Measurements from ENCODE around the gene NTN1.
"Not testable (repeated sequence)": the region's sequence is repeated elsewhere in the genome, so short reads cannot be mapped to it uniquely, and the experiment has no call there.

NTN1 gene

DNA sequence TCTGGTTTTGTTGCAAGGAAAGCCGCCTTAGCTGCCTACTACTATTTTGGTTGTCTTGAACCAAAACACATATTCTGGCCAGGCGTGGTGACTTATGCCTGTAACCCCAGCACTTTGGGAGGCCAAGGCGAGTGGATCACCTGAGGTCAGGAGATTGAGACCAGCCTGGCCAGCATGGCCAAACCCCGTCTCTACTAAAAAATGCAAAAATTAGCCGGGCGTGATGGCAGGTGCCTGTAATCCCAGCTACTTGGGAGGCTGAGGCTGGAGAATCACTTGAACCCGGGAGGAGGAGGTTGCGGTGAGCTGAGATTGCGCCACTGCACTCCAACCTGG, 236.3 kb downstream of the NTN1 start:
- not testable (repeated sequence) for H3K4me3 ChIP-seq (ENCODE audit: low read length); H3K27me3 ChIP-seq (ENCODE audit: insufficient read depth, low read length); H3K4me1 ChIP-seq (ENCODE audit: insufficient read depth, low read length); H3K36me3 ChIP-seq (ENCODE audit: insufficient read depth, low read length); H3K9me3 ChIP-seq (ENCODE audit: low read length); H2AFZ ChIP-seq (ENCODE audit: low read depth, low read length)

DNA sequence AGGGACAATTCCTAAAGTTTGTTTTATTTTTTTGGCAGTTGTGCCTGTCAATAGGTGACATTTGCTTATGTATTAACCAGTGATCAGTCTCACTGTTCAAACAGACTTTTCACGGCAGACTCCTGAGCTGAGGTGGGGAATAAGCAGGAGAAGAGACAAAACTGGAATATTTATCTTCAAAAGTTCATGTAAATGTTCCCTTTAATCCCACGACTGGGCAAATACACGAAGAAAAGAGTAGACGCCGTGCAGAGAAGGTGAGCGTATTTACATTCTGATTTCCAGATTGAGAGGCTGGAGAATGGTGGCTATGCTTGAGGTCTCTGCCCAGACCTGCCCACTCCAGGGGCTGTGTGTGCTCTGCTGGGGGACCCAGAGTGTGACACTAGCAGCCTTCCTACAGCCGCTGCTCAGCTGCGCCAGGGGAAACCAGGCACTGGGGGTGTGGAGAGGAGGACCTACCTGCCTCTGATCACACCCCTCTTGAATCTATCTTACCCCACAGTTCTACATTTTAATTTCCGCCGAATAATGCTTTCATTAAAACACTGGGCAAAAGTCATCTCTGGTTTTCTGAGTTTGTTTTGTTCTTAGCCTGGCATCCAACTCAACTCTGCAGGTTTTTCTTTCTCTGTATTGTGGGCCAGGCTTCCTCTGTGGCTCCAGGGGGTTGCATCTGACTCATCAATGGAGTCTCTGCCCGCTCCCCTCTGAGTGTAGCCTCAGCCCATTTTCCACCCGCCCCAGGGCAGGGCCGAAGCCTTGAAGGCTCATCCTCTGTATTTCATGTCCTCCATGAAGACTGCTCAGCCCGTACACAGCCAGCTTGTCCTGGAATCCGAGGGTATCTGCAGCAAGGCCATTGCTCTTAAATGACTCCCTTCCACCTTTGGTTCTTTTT, 237.1 kb downstream of the NTN1 start:
- Histone ChIP-seq H3K27me3 (ENCODE audit: insufficient read depth, low read length) (no peaks in the 10 kb centered on the region), H3K4me3 (ENCODE audit: low read length) (no peak overlapping the region), H3K36me3 (ENCODE audit: insufficient read depth, low read length) (no peaks in the 10 kb centered on the region), H3K9me3 (ENCODE audit: low read length) (no peaks in the 10 kb centered on the region), H2AFZ (ENCODE audit: low read depth, low read length) (no peak overlapping the region), H3K4me1 (ENCODE audit: insufficient read depth, low read length) (peaks cover 10% of the 10 kb centered on the region)

DNA sequence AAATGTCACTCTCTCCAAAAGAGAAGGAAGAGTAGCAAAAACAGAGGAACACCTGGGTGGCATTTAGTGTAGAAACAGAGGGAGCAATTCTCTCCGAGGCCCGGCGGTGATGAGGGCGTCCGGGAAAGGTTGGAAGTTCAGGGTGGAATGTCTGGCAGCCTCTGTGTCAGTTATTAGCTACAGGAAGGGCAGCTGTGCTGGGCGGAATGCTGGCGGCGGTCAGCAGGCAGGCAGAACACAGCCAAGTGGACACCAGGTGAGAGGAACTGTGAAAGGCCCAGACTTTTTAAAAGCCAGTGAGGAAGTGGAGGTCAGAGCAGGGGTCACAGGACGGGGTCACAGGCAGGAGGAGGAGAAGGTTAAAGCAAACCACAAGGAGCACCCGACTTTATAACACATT, 238.1 kb downstream of the NTN1 start:
- H3K9me3 ChIP-seq (ENCODE audit: low read length): no peaks in the 10 kb centered on the region
- H3K27me3 ChIP-seq (ENCODE audit: insufficient read depth, low read length): no peaks in the 10 kb centered on the region
- H2AFZ ChIP-seq (ENCODE audit: low read depth, low read length): no peak overlapping the region
- H3K4me3 ChIP-seq (ENCODE audit: low read length): no peak overlapping the region
- no peaks in the 10 kb centered on the region for H3K36me3 ChIP-seq (ENCODE audit: insufficient read depth, low read length)
- peaks cover 10% of the 10 kb centered on the region for H3K4me1 ChIP-seq (ENCODE audit: insufficient read depth, low read length)

DNA sequence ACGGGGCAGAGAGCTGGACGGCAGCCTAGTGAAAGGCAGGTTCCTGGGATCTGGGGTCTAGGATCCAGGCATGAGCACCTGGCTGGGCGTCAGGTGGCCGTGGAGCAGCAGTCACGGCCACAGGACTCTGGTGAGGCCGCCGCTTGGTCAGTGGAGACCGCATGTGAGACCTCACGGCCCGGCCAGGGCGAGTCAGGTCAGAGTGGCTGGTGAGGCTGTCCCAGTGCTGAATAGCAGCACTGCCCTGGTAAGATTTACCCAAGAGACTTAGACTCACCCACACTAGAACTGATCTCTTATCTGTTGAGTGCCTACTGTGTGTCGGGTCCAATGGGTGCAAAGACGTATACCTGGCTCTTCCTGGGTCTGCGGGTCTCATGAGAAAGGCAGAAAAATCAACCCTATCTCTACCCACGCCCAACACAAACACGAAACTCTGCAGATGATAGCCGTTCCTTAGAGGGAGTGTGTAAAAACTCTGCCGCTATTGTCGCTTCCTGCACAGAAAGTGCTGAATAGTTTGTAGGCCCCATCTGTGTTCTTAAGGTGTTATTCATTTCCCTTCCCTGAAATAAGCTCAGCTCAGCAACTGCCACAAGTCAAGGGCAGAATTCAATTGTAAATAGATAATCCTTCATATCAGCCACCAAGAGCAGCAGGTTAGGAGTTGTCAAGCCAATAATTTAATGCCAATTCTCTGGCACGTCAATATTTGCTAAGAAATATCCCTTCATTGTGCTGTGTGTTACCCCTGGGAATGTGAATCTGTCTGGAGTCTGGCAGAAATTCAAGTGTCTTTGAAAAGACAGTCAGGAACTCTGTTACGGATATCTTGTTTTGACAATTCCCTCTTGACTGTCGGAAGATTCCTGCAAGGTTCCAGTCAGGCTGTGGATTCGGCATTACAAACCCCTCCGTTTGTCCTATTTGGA, 240.0 kb downstream of the NTN1 start:
- Histone ChIP-seq H3K27me3 (ENCODE audit: insufficient read depth, low read length) (no peaks in the 10 kb centered on the region), H3K4me1 (ENCODE audit: insufficient read depth, low read length) (peaks cover 10% of the 10 kb centered on the region), H3K9me3 (ENCODE audit: low read length) (no peaks in the 10 kb centered on the region), H2AFZ (ENCODE audit: low read depth, low read length) (no peak overlapping the region), H3K4me3 (ENCODE audit: low read length) (no peak overlapping the region), H3K36me3 (ENCODE audit: insufficient read depth, low read length) (no peaks in the 10 kb centered on the region)

DNA sequence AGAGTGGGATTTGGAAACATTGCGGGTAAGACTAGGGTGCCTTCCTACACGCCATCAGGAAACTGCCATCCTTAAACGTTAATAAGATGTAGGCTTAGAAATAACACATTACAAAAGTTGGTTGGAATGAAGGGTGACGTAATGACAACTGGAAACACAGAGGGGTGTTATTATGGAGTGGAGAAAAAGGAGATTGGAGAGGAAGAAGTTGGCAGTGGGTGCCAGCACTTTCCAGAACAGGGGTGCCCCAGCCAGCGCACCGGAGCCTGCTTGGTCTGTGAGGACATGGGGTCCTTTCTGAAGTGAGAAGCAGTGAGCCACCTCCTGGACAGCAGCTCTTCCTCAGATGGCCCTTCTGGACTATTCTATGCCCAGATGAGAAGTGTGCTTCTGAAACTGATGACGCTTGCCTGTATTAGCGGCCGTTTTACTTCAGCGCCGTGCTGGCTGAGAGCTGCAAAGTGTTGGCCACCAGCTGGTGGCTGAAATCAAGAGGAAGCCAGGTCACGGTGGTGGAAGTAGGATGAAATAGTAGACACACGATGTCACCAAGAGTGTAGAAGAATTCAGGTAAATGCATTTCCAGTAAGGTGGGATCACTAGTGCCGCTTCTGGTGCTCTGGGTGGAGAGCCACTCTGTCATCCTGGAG, 244.8 kb downstream of the NTN1 start:
- Histone ChIP-seq H3K27me3 (ENCODE audit: insufficient read depth, low read length) (no peaks in the 10 kb centered on the region), H2AFZ (ENCODE audit: low read depth, low read length) (no peak overlapping the region), H3K4me1 (ENCODE audit: insufficient read depth, low read length) (no peaks in the 10 kb centered on the region), H3K9me3 (ENCODE audit: low read length) (no peaks in the 10 kb centered on the region), H3K4me3 (ENCODE audit: low read length) (no peak overlapping the region), H3K36me3 (ENCODE audit: insufficient read depth, low read length) (no peaks in the 10 kb centered on the region)

DNA sequence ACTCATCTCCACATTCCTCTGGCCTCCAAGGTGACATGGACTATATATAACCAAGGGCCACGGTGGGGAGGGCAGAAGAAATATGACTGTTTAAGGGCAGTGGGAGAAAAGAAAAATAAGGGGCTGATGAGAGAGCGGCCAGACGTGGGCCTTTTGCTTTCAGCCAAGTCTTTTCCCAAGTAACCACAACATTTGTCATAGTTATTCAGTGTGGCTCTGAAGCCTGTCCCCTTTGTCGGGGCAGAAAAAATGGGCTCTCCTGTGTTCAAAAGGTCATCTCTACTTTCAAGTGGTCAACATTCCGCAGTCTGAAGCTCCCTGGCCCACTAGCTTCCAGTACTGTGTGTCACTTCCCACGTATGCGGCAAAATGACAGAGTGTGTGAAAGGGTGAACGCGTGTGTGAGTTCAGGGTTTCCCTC, 245.4 kb downstream of the NTN1 start:
- H3K36me3 ChIP-seq (ENCODE audit: insufficient read depth, low read length): no peaks in the 10 kb centered on the region
- no peaks in the 10 kb centered on the region for H3K27me3 ChIP-seq (ENCODE audit: insufficient read depth, low read length)
- no peaks in the 10 kb centered on the region for H3K9me3 ChIP-seq (ENCODE audit: low read length)
- H2AFZ ChIP-seq (ENCODE audit: low read depth, low read length): no peak overlapping the region
- no peaks in the 10 kb centered on the region for H3K4me1 ChIP-seq (ENCODE audit: insufficient read depth, low read length)
- H3K4me3 ChIP-seq (ENCODE audit: low read length): no peak overlapping the region

DNA sequence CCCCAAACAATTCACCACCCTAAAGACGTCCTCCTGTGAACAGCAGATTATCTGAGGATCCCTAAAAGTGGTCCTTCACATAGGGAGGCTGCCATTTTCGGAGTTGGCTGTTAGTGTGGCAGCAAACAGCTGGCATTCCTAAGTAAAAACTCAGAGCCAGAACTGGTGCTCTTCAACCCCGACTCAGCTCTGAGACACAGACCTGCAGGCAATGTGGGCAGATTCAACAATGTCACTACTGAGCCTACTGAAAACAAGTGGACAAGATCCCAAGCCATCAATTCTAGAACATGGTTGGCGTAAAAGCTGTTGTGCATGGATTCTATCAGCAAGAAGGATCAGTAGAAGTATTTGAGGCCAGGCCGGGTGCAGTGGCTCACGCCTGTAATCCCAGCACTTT, 247.2 kb downstream of the NTN1 start:
- Histone ChIP-seq H3K4me1 (ENCODE audit: insufficient read depth, low read length) (no peaks in the 10 kb centered on the region), H3K9me3 (ENCODE audit: low read length) (no peaks in the 10 kb centered on the region), H2AFZ (ENCODE audit: low read depth, low read length) (no peak overlapping the region), H3K36me3 (ENCODE audit: insufficient read depth, low read length) (no peaks in the 10 kb centered on the region), H3K27me3 (ENCODE audit: insufficient read depth, low read length) (no peaks in the 10 kb centered on the region), H3K4me3 (ENCODE audit: low read length) (no peak overlapping the region)

DNA sequence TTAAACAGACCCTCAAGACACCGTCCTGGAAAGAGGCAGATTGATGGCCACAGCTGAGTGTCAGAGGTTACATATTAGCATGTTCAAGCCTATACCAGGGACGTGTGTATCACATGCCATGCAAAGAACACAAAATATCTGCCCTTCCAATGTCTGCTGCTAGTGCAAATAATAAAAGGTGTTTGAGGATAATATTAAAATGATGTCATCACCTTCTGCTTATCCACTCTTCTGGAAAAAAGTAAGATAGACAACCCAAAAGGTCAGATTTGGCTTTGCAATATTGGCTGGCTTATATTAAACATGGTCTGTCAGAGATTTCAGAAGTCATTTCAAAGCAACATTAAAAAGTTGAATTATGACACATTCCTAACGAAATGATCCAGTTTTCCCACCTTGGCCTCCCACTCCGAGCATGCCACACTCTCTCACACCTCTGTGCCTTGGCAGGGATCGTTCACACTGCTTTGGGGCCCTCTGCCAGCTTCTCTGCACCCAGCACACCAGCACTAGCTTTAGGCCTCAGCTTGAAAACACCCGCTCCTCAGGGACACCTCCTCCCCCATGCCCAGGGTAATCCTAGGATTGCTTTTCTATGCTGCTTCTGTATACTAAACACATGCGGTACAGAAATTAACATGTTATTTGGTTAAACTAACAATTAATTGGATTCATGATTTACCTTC, 248.2 kb downstream of the NTN1 start:
- Histone ChIP-seq H3K27me3 (ENCODE audit: insufficient read depth, low read length) (no peaks in the 10 kb centered on the region), H2AFZ (ENCODE audit: low read depth, low read length) (no peak overlapping the region)

DNA sequence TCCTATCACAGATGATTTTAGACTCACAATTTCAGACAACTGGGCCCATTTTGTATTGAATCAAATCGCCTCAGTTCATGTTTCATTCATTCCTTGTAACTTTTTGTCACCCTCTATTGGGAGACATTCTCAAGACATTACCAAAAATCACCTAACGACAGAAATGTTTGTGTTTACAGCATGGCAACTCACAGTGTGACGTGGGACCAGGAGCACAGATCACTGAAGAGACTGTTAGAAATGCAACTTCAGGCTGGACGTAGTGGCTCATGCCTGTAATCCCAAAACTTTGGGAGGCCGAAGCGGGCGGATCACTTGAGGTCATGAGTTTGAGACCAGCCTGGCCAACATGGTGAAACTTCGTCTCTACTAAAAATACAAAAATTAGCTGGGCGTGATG, 249.6 kb downstream of the NTN1 start:
- Histone ChIP-seq H3K36me3 (ENCODE audit: insufficient read depth, low read length) (no peaks in the 10 kb centered on the region), H3K27me3 (ENCODE audit: insufficient read depth, low read length) (no peaks in the 10 kb centered on the region), H3K9me3 (ENCODE audit: low read length) (no peaks in the 10 kb centered on the region), H3K4me3 (ENCODE audit: low read length) (no peak overlapping the region), H2AFZ (ENCODE audit: low read depth, low read length) (no peak overlapping the region), H3K4me1 (ENCODE audit: insufficient read depth, low read length) (no peaks in the 10 kb centered on the region)

More for the DNA sequence above, 248.2 kb downstream of the NTN1 start:
- no peak overlapping the region for H3K4me3 ChIP-seq (ENCODE audit: low read length)
- no peaks in the 10 kb centered on the region for H3K9me3 ChIP-seq (ENCODE audit: low read length)
- H3K4me1 ChIP-seq (ENCODE audit: insufficient read depth, low read length): no peaks in the 10 kb centered on the region
- H3K36me3 ChIP-seq (ENCODE audit: insufficient read depth, low read length): no peaks in the 10 kb centered on the region

DNA sequence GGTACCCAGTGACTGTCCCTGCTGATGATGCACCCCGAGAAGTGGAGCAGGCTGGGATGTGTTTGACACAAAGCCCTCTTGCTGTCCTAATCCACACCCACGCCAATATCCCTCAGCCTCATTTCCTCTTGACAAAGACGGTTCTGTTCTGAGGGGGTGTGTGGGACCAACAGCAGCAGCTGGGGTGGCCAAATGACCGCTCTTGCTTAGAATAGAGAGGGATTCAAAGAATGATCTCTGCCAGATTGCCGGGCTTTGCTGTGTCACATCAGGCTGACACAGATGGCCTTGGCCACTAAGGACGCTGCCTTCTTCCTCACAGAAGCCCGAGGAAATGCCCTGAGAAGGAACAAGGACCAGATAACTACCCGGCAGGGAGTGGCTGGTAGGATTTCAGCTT, 250.7 kb downstream of the NTN1 start:
- no peak overlapping the region for H3K4me3 ChIP-seq (ENCODE audit: low read length)
- no peaks in the 10 kb centered on the region for H3K36me3 ChIP-seq (ENCODE audit: insufficient read depth, low read length)
- no peak overlapping the region for H2AFZ ChIP-seq (ENCODE audit: low read depth, low read length)
- H3K4me1 ChIP-seq (ENCODE audit: insufficient read depth, low read length): no peaks in the 10 kb centered on the region
- H3K9me3 ChIP-seq (ENCODE audit: low read length): no peaks in the 10 kb centered on the region
- no peaks in the 10 kb centered on the region for H3K27me3 ChIP-seq (ENCODE audit: insufficient read depth, low read length)

DNA sequence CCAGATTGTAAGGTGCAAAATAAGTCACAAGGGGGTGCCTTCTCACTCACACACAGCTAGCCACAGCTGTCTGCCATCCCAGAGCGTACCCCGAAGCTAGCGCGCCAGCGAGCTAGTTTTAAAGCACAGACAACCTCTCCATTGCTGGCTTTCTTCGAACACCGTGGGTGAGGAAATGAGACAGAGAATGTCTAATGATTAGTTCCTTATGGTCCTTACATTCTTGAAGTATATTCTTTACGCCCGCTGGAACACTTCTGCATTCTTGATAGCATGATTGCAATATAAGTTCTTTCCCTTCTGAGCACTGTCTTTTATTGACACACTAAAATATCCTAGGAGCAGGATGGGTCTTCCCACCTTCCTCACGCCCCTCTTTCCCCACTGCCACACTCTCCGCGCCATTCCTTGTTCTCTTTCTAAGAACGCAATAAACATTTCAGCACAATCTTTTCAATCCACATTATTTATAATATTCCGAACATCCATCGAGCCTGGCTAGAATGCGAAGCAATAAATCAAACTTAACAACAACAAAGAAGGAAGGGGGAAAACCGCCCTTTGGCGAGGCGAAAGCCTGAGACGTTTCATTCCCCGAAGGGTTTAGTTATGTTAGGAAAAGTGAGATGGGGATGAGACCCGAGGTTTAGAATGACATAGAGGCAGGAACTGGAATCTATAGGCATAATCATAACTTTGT, 251.3 kb downstream of the NTN1 start:
- Histone ChIP-seq H3K4me1 (ENCODE audit: insufficient read depth, low read length) (no peaks in the 10 kb centered on the region), H2AFZ (ENCODE audit: low read depth, low read length) (no peak overlapping the region), H3K27me3 (ENCODE audit: insufficient read depth, low read length) (no peaks in the 10 kb centered on the region), H3K4me3 (ENCODE audit: low read length) (no peak overlapping the region), H3K36me3 (ENCODE audit: insufficient read depth, low read length) (no peaks in the 10 kb centered on the region), H3K9me3 (ENCODE audit: low read length) (no peaks in the 10 kb centered on the region)

Measured in neuron (in vitro differentiated cells).